Measurements from ENCODE around the gene SAC3D1. TPM values are rescaled to one million over a fixed set of nuclear protein-coding genes. Genes with fewer than 3 reads are reported as not detected.

Gene SAC3D1
- total RNA-seq, 1 donor from 2014 or later = 17.0 TPM

- intact Hi-C loops (cut with micrococcal nuclease) = no loop called here
These were observed 17.5 kb downstream of the SAC3D1 start, which contains the start of gene NAALADL1 for GRCh38 chr11:65058419-65059054. Gene NAALADL1, minus strand, starts transcription at chr11:65058553. Its CDS starts 32 bp downstream, at chr11:65058521.

- intact Hi-C loops (cut with micrococcal nuclease) = no loop called here
These were observed 18.5 kb downstream of the SAC3D1 start for GRCh38 chr11:65059523-65059922.

GRCh38 chr11:65059959-65060824 is 19.2 kb downstream of the SAC3D1 start:
- intact Hi-C loops (cut with micrococcal nuclease) = no loop called here

- intact Hi-C loops (cut with micrococcal nuclease) = no loop called here
These were observed 20.0 kb downstream of the SAC3D1 start for GRCh38 chr11:65060913-65061408.

- intact Hi-C loops (cut with micrococcal nuclease) = no loop called here
These were observed 22.5 kb downstream of the SAC3D1 start for GRCh38 chr11:65063532-65063931.

- intact Hi-C loops (cut with micrococcal nuclease) = no loop called here
These were observed 23.8 kb downstream of the SAC3D1 start for GRCh38 chr11:65064847-65065240.

GRCh38 chr11:65065851-65066250 is 24.8 kb downstream of the SAC3D1 start:
- intact Hi-C loops (cut with micrococcal nuclease) = no loop called here

- intact Hi-C loops (cut with micrococcal nuclease) = no loop called here
These were observed 25.3 kb downstream of the SAC3D1 start for GRCh38 chr11:65066315-65066714.

- intact Hi-C loops (cut with micrococcal nuclease) = no loop called here
These were observed 25.8 kb downstream of the SAC3D1 start for GRCh38 chr11:65066805-65067291.

- intact Hi-C loops (cut with micrococcal nuclease) = no loop called here
These were observed 26.4 kb downstream of the SAC3D1 start for GRCh38 chr11:65067446-65067845.

GRCh38 chr11:65069217-65069616 is 28.2 kb downstream of the SAC3D1 start:
- intact Hi-C loops (cut with micrococcal nuclease) = no loop called here

GRCh38 chr11:65071907-65072630 is 31.1 kb downstream of the SAC3D1 start:
- intact Hi-C loops (cut with micrococcal nuclease) = no loop called here

GRCh38 chr11:65072631-65072966 is 31.6 kb downstream of the SAC3D1 start:
- intact Hi-C loops (cut with micrococcal nuclease) = no loop called here

GRCh38 chr11:65077451-65077850 is 36.4 kb downstream of the SAC3D1 start:
- intact Hi-C loops (cut with micrococcal nuclease) = no loop called here

GRCh38 chr11:65078151-65078550 is 37.1 kb downstream of the SAC3D1 start:
- intact Hi-C loops (cut with micrococcal nuclease) = loop anchor here (1.0 kb wide), 3 partner anchors 51 to 231 kb away; partner anchors contain the start of gene SNX15

GRCh38 chr11:65078786-65079342 is 37.9 kb downstream of the SAC3D1 start:
- intact Hi-C loops (cut with micrococcal nuclease) = loop anchor here (1.0 kb wide), 3 partner anchors 52 to 232 kb away; partner anchors contain the start of gene SNX15

GRCh38 chr11:65083134-65083833 is 42.3 kb downstream of the SAC3D1 start:
- intact Hi-C loops (cut with micrococcal nuclease) = loop anchor here (1.0 kb wide), 1 partner anchor 205 kb away; the partner anchor contains the start of gene EHD1

- intact Hi-C loops (cut with micrococcal nuclease) = loop anchor here (1.0 kb wide), 14 partner anchors 12 to 531 kb away; partner anchors contain the start of genes ATG2A, EHD1, FAU and MRPL49
These were observed 43.0 kb downstream of the SAC3D1 start, which contains the start of the genes CDCA5 and ZFPL1 for GRCh38 chr11:65083834-65084597. Gene CDCA5, minus strand, starts transcription at chr11:65084040. Its CDS starts 62 bp downstream, at chr11:65083978. Gene ZFPL1, plus strand, starts transcription at chr11:65084222. Its CDS starts 477 bp downstream, at chr11:65084699.

Measured in T-helper 1 cell treated with Interleukin-12 subunit alpha and Interleukin-12 subunit beta and Interleukin-4 antibody, amounts not matched to agents 30 ng/mL and 1 ng/mL, for 36 hours (primary cell).